Ishikawa (cell line): ENCODE measurements around the gene GK2.

Experiments
- CEBPB ChIP-seq: IDR thresholded peaks from 2 replicates; pipeline ENCODE4 v1.6.1; 2012
- CREB1 ChIP-seq: IDR thresholded peaks from 2 replicates; pipeline ENCODE4 v1.6.1; 2012; ENCODE audit warnings: low read depth
- EGR1 ChIP-seq: IDR thresholded peaks from 2 replicates; pipeline ENCODE4 v1.6.1; 2012
- EP300 ChIP-seq: IDR thresholded peaks from 2 replicates; pipeline ENCODE4 v1.6.1; 2012; ENCODE audit warnings: borderline replicate concordance
- FOXM1 ChIP-seq: IDR thresholded peaks from 2 replicates; pipeline ENCODE4 v1.6.1; 2012; ENCODE audit warnings: low read depth, borderline replicate concordance
- MAX ChIP-seq: IDR thresholded peaks from 2 replicates; pipeline ENCODE4 v1.6.1; 2012
- NFIC ChIP-seq: IDR thresholded peaks from 2 replicates; pipeline ENCODE4 v1.6.1; 2012
- RAD21 ChIP-seq: IDR thresholded peaks from 2 replicates; pipeline ENCODE4 v1.6.1; 2012; ENCODE audit warnings: low read depth
- REST ChIP-seq: IDR thresholded peaks from 2 replicates; pipeline ENCODE4 v1.6.1; 2012; ENCODE audit warnings: low read depth, mild to moderate bottlenecking
- TAF1 ChIP-seq: IDR thresholded peaks from 2 replicates; pipeline ENCODE4 v1.6.1; 2012; ENCODE audit warnings: low read depth, mild to moderate bottlenecking
- TCF12 ChIP-seq: IDR thresholded peaks from 2 replicates; pipeline ENCODE4 v1.6.1; 2012; ENCODE audit warnings: low read depth
- TEAD4 ChIP-seq: IDR thresholded peaks from 2 replicates; pipeline ENCODE4 v1.6.1; 2012
- YY1 ChIP-seq: IDR thresholded peaks from 2 replicates; pipeline ENCODE4 v1.6.1; 2012; ENCODE audit warnings: low read depth
- ZBTB7A ChIP-seq: IDR thresholded peaks from 2 replicates; pipeline ENCODE4 v1.6.1; 2012; ENCODE audit warnings: low read depth
- TF ChIP-seq, protein P1 (sequence below): IDR thresholded peaks from 2 replicates; pipeline ENCODE4 v1.6.1; 2012

Gene GK2

DNA sequence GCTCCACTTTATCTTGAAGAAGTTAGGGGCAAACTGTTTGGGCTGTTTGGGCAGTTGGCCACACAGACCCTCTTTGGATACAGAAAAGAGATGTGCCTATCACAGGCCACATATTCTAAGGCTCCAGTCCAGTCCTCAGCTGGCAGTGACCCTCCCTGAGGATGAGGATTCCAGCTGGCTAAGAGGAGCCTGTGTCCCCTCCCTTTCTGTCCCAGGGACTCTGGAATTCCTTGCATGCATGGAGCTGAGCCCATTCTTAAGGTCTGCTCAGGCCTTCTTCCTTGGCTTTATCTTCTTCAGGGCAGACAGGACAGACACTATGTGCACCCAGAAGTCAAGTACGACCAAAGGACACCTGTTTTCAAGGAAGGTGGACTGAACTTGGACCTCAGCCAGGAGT is 23.8 kb upstream of the GK2 start:
- TF ChIP-seq EGR1 (no peak), NFIC (no peak)

- TF ChIP-seq TCF12, result no peak
- TF ChIP-seq TEAD4, result no peak
- TF ChIP-seq MAX, result no peak
- TF ChIP-seq FOXM1, result no peak
- TF ChIP-seq NFIC, result no peak
- no peak for TF ChIP-seq YY1
These were observed 21.3 kb upstream of the GK2 start for GRCh38 chr4:79429113-79429903.

- TF ChIP-seq, protein P1, sequence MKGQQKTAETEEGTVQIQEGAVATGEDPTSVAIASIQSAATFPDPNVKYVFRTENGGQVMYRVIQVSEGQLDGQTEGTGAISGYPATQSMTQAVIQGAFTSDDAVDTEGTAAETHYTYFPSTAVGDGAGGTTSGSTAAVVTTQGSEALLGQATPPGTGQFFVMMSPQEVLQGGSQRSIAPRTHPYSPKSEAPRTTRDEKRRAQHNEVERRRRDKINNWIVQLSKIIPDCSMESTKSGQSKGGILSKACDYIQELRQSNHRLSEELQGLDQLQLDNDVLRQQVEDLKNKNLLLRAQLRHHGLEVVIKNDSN, result no peak
- TF ChIP-seq TAF1, result no peak
- no peak for TF ChIP-seq RAD21
- TF ChIP-seq MAX, result no peak
- TF ChIP-seq NFIC, result no peak
- TF ChIP-seq TEAD4, result no peak
- TF ChIP-seq EP300, result no peak
- no peak for TF ChIP-seq CREB1
- TF ChIP-seq REST, result no peak
- TF ChIP-seq ZBTB7A, result no peak
- no peak for TF ChIP-seq YY1
- TF ChIP-seq FOXM1, result no peak
- TF ChIP-seq TCF12, result no peak
- no peak for TF ChIP-seq EGR1
- TF ChIP-seq CEBPB, result no peak
These were observed 19.0 kb upstream of the GK2 start for GRCh38 chr4:79426989-79427388.

DNA sequence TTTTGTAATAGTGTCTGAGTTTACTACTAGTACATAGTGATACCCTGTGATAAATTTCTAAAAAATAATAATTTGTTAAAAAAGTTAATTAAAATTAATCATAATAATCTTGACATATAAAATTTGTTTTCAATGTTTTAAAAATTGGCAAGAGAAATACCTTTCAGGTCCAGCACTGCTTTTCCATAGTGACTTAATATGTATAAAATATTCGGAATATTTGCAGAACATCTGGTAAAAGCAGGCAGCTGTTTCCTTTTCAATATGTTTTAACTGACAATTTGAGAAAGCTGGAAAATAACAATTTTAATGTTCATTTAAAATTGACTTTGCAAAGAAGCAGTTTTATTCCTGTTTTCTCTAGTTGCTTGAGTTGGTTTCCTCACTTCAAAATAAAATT is 17.6 kb upstream of the GK2 start:
- TF ChIP-seq YY1, result no peak
- no peak for TF ChIP-seq ZBTB7A
- TF ChIP-seq, protein P1, result no peak
- TF ChIP-seq FOXM1, result no peak
- no peak for TF ChIP-seq TEAD4
- TF ChIP-seq NFIC, result no peak
- no peak for TF ChIP-seq RAD21
- no peak for TF ChIP-seq EP300
- TF ChIP-seq TCF12, result no peak
- TF ChIP-seq EGR1, result no peak
- no peak for TF ChIP-seq REST
- TF ChIP-seq CREB1, result no peak
- TF ChIP-seq CEBPB, result no peak
- no peak for TF ChIP-seq TAF1
- TF ChIP-seq MAX, result no peak

DNA sequence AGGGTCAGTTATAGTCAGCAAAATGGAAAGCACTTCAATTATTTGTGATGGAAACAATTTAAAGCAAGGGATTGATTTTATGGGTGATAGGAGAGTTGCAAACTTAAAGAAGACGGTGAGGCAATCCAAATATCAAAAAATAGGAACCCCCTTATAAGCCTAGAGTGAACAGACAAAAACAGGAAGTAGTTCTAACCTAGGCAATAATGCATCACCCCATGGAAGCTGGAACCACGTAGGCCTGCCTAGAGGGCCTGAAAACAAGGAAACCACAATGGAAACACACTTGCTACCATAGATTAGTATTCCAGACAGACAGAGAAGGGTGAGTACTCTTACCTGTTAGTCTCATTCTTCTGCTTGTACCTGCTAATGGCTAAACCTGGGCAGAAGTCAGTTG is 13.5 kb upstream of the GK2 start:
- TF ChIP-seq FOXM1, result no peak
- no peak for TF ChIP-seq MAX
- TF ChIP-seq REST, result no peak
- TF ChIP-seq TEAD4, result no peak
- no peak for TF ChIP-seq YY1
- no peak for TF ChIP-seq CEBPB
- TF ChIP-seq RAD21, result no peak
- no peak for TF ChIP-seq EGR1
- TF ChIP-seq ZBTB7A, result no peak
- TF ChIP-seq, protein P1, result no peak
- no peak for TF ChIP-seq TAF1
- TF ChIP-seq NFIC, result no peak
- TF ChIP-seq TCF12, result no peak
- TF ChIP-seq CREB1, result no peak
